Peyer's patch (tissue), 4 donors: ENCODE data around the gene THBD. TPM values are rescaled to one million over a fixed set of nuclear protein-coding genes. Genes with fewer than 3 reads are reported as not detected.

Source experiments
- DNase-seq, 3 donors: peaks; one replicate each; pipeline ENCODE4 v3.0.0-alpha.2; 2017 to 2019
- H3K27ac ChIP-seq, 4 donors: fragments of 200-600 bp; sonication (generic); one replicate each; pipeline ENCODE4 v1.5.1; 2016 to 2019
- H3K27me3 ChIP-seq, 2 donors: fragments of 200-600 bp; sonication (generic); one replicate each; pipeline ENCODE4 v1.5.1; 2019
- H3K36me3 ChIP-seq, 3 donors: fragments of 200-600 bp; sonication (generic); one replicate each; pipeline ENCODE4 v1.5.1; 2016 to 2019
- H3K4me1 ChIP-seq, 4 donors: fragments of 200-600 bp; sonication (generic); one replicate each; pipeline ENCODE4 v1.5.1; 2016 to 2019
- H3K4me3 ChIP-seq, 4 donors: fragments of 200-600 bp; sonication (generic); 1 replicate in 3 of 4; 2 replicates in 1 of 4; pipeline ENCODE4 v1.5.1; 2016 to 2019; ENCODE audit warnings: mild to moderate bottlenecking in 1 of 4
- H3K9me3 ChIP-seq, 4 donors: fragments of 200-600 bp; sonication (generic); one replicate each; pipeline ENCODE4 v1.5.1; 2016 to 2019; ENCODE audit warnings: mild to moderate bottlenecking in 1 of 4
- POLR2A ChIP-seq, 2 donors: fragments of 450-650 bp; IDR thresholded peaks; one replicate each; pipeline ENCODE4 v1.5.1; 2017; ENCODE audit warnings: antibody characterized with exemption in 2 of 2, mild to moderate bottlenecking in 2 of 2, moderate library complexity in 2 of 2
- total RNA-seq, 4 donors: library from RNA; depleted of rRNA; stranded (reverse); fragments of >200 nt; gene quantifications; one replicate each; pipeline ENCODE4 v1.1.0, GENCODE V29; 2016
- TF ChIP-seq, protein P1 (sequence below), 6 experiments: fragments of 450-650 bp in 4 of 6; fragments of 200-600 bp in 2 of 6; sonication (generic) in 1 of 6; IDR thresholded peaks; one replicate each; pipeline ENCODE4 v1.5.1; 2017 to 2019; ENCODE audit warnings: antibody characterized with exemption in 6 of 6, mild to moderate bottlenecking in 3 of 6, moderate library complexity in 1 of 6

Gene THBD
- total RNA-seq, 4 donors from 2014 or later = 7.9 to 31.4 (median 12.9) TPM

GRCh38 chr20:23017516-23017915 is 32.0 kb downstream of the THBD start:
- Histone ChIP-seq H3K4me3 (no peak overlapping the region), H3K4me1 (no peaks in the 10 kb centered on the region), H3K9me3 (no peaks in the 10 kb centered on the region), H3K27ac (no peak overlapping the region), H3K36me3 (no peaks in the 10 kb centered on the region), H3K27me3 (no peaks in the 10 kb centered on the region)
- no peak for DNase-seq
- TF ChIP-seq POLR2A (IDR thresholded peaks at IDR 0.05) = no peak
- TF ChIP-seq, protein P1, sequence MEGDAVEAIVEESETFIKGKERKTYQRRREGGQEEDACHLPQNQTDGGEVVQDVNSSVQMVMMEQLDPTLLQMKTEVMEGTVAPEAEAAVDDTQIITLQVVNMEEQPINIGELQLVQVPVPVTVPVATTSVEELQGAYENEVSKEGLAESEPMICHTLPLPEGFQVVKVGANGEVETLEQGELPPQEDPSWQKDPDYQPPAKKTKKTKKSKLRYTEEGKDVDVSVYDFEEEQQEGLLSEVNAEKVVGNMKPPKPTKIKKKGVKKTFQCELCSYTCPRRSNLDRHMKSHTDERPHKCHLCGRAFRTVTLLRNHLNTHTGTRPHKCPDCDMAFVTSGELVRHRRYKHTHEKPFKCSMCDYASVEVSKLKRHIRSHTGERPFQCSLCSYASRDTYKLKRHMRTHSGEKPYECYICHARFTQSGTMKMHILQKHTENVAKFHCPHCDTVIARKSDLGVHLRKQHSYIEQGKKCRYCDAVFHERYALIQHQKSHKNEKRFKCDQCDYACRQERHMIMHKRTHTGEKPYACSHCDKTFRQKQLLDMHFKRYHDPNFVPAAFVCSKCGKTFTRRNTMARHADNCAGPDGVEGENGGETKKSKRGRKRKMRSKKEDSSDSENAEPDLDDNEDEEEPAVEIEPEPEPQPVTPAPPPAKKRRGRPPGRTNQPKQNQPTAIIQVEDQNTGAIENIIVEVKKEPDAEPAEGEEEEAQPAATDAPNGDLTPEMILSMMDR (IDR thresholded peaks at IDR 0.05) = no peak

- Histone ChIP-seq H3K27ac (no peak overlapping the region), H3K4me3 (no peak overlapping the region), H3K4me1 (no peaks in the 10 kb centered on the region), H3K27me3 (no peaks in the 10 kb centered on the region), H3K36me3 (no peaks in the 10 kb centered on the region), H3K9me3 (no peaks in the 10 kb centered on the region)
- no peak for DNase-seq
- TF ChIP-seq POLR2A (IDR thresholded peaks at IDR 0.05) = no peak
- TF ChIP-seq, protein P1 (IDR thresholded peaks at IDR 0.05) = no peak
Observed at GRCh38 chr20:23013429-23013828, 36.0 kb downstream of the THBD start.

DNA sequence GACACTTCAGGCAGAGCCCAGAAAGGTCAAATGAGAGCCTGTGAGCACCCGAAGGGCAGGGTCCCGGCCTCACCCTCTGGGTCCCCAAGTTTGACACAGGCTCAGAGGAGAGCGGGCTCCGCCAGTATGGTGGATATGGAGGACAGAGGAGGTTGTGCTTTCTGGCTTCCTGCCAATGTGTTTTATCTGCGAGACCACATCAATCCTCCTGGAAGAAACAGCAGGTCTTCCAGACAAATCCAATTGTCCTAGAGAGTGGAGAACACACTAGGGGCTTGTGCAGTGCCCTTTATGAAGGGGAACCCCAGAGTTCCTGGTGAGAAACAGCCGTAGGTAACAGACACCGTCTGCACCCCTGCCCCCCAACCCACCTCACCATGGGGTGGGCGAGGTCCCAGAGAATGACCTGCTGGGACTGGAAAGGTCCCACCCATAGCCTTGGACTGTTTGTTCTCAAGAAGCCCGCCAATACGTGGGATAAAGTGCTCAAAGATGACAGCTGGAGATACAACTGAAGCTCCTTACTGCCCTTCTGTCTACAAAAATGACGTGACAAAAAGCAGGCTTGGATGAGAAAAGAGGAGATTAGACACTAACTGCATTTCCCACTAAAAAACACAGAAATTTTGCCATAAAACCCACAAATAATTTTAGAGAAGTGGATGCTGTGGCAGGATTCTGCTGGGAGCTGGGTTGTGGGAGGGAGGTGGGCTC is 38.3 kb downstream of the THBD start:
- H3K4me3 ChIP-seq = no peak overlapping the region
- H3K4me1 ChIP-seq = no peaks in the 10 kb centered on the region
- no peaks in the 10 kb centered on the region for H3K36me3 ChIP-seq
- no peak overlapping the region for H3K27ac ChIP-seq
- TF ChIP-seq POLR2A (IDR thresholded peaks at IDR 0.05) = no peak
- TF ChIP-seq, protein P1 (IDR thresholded peaks at IDR 0.05) = no peak
- DNase-seq = no peak
- no peaks in the 10 kb centered on the region for H3K9me3 ChIP-seq
- H3K27me3 ChIP-seq = no peaks in the 10 kb centered on the region

DNA sequence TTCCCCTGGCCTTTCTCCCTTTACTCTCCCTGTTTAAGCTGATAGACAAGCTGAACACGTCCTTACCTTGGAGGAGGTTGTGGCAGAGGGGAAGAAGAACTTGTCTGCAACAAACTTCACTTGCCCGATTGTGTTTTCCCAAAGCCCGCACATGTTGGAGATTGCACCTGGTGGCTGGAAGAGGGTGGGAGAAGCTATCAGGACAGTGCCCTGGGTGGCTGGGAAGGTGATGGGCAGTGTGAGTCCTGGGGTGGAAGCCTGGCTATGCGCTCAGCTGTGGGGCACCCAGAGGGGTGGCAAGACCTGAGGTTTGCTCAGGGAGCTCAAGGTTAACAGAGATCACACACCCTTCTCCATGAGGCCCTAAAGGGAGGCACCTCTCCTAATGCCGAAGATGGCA is 39.4 kb downstream of the THBD start:
- H3K4me3 ChIP-seq = no peak overlapping the region
- H3K4me1 ChIP-seq = no peaks in the 10 kb centered on the region
- TF ChIP-seq POLR2A (IDR thresholded peaks at IDR 0.05) = no peak
- TF ChIP-seq, protein P1 (IDR thresholded peaks at IDR 0.05) = no peak
- H3K36me3 ChIP-seq = no peaks in the 10 kb centered on the region
- no peaks in the 10 kb centered on the region for H3K9me3 ChIP-seq
- DNase-seq = no peak
- no peak overlapping the region for H3K27ac ChIP-seq
- H3K27me3 ChIP-seq = no peaks in the 10 kb centered on the region

- TF ChIP-seq, protein P1 (IDR thresholded peaks at IDR 0.05) = no peak
- TF ChIP-seq POLR2A (IDR thresholded peaks at IDR 0.05) = no peak
- Histone ChIP-seq H3K9me3 (no peaks in the 10 kb centered on the region), H3K4me3 (no peak overlapping the region), H3K36me3 (no peaks in the 10 kb centered on the region), H3K27me3 (no peaks in the 10 kb centered on the region), H3K4me1 (no peaks in the 10 kb centered on the region), H3K27ac (no peak overlapping the region)
- DNase-seq = no peak
Observed at GRCh38 chr20:23009636-23010035, 39.8 kb downstream of the THBD start.
